Hypothalamus (tissue), 51 donors: ENCODE results near the gene NRXN2.
"Not testable (repeated sequence)": the region's sequence is repeated elsewhere in the genome, so short reads cannot be mapped to it uniquely, and the experiment has no call there.

Experiments used
- DNase-seq, 51 donors: peaks; one replicate each; lab custom pipeline; 2025; lab: John Stamatoyannopoulos, UW

The NRXN2 gene

DNA sequence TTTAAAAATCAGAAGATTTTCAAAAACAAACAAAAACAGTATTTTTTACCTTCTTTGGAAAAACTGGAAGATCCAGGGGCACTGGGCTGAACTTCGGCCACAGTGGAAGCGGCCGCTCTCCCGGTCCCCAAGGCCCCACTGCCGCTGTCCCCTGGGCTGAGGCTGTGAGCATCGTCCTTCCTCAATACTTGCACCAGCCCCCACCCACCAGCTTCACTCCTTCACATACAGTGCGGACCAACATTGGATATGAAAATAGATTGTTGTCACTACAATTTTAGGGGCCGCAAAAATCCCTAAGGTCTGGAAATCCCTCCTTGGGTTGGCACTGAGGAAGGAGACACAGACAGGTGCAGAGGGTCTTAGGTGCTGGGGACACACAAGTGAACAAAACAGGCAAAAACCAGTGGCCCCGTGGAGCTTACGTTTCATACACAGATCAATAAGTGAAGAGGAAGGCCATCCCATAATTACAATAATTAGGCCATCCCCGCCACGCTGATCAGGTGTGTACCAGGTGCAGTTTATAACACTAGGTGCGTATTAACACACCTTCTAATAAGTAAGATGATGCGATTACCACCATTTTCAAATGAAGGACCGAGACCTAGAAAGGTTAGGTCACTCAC is 160.2 kb downstream of the NRXN2 start:
- no peak for DNase-seq

DNA sequence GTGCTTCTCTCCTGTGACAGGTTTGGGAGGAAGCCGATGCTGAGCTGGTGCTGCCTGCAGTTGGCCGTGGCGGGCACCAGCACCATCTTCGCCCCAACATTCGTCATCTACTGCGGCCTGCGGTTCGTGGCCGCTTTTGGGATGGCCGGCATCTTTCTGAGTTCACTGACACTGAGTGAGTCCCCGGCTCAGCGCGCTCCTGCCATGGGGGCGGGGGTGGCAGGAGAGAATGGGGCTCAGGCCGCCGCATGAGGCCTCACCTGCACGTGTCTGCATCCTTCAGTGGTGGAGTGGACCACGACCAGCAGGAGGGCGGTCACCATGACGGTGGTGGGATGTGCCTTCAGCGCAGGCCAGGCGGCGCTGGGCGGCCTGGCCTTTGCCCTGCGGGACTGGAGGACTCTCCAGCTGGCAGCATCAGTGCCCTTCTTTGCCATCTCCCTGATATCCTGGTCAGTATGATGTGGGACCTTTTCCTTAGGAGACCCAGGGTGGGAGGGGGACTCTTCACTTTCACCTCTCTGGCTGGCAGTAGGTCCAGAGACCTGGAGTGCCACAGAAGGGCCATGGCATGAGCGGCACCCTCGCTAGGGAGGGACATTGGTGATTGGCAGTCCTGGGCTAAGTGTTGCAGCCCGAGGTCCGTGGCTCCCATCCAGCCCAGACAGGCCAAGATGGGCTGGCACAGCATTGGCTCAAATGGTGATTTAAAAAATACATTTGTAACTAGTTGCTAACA is 160.8 kb downstream of the NRXN2 start:
- no peak for DNase-seq

DNA sequence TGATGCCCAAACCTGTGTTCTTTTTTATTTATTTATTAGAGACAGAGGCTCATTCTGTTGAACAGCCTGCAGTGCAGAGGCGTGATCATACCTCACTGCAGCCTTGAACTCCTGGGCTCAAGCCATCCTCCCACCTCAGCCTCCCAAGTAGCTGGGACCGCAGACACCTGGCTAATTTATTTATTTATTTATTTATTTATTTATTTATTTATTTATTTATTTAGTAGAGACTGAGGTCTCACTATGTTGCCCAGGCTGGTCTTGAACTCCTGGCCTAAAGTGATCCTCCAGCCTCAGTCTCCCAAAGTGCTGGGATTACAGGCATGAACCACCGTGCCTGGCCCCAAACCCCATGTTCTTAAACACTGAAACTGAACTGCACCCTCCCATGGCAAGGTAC is 161.6 kb downstream of the NRXN2 start:
- DNase-seq, result not testable (repeated sequence)

DNA sequence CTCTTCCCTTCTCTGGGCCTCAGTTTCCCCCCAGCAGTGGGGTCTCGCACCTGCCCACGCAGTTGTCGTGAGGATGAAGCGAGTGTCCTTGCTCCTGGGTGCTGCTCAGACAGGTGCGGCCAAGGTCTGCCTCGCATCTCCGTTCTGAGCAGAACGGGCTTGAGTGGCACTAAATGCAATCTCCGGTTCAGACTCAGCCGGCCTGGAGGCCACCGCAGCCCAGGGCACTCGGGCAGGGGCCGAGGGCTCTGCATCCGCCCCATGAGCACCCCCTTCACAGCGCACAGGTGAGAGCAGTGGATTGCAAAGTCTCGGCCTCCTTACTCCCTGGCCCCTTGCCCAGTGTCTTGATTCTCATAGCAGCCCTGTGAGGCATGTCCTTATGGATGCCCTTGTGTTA is 162.1 kb downstream of the NRXN2 start:
- DNase-seq, result no peak

DNA sequence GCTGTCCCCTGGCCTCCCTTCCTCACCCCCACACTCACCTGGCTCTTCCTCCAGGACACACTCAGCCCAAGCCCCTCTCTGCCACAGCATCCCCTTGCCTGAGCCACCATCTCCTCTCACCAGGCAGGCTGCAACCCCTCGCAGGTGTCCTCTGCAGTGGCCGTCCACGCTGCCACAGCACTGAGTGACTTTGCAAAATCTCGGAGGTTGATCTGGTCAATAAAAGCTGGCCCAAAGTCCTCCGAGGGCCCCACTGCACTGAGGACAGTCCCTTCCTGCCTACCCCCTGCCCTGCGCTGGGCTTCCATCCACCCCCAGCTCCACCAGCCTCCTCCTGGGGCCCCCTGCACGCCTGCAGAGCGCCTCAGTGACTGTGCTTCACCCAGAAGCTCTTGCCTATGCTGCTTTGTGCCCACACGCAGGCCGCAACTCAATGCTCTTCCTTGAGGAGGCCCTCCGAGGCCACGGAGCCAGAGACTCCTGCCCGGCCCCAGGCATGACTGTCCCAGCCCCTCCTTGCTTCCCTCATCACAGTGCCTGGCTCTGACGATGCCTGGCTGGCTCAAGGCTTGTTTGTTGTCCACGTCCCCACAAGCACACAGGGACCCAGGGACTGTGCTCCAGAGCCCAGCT is 162.7 kb downstream of the NRXN2 start:
- no peak for DNase-seq

DNA sequence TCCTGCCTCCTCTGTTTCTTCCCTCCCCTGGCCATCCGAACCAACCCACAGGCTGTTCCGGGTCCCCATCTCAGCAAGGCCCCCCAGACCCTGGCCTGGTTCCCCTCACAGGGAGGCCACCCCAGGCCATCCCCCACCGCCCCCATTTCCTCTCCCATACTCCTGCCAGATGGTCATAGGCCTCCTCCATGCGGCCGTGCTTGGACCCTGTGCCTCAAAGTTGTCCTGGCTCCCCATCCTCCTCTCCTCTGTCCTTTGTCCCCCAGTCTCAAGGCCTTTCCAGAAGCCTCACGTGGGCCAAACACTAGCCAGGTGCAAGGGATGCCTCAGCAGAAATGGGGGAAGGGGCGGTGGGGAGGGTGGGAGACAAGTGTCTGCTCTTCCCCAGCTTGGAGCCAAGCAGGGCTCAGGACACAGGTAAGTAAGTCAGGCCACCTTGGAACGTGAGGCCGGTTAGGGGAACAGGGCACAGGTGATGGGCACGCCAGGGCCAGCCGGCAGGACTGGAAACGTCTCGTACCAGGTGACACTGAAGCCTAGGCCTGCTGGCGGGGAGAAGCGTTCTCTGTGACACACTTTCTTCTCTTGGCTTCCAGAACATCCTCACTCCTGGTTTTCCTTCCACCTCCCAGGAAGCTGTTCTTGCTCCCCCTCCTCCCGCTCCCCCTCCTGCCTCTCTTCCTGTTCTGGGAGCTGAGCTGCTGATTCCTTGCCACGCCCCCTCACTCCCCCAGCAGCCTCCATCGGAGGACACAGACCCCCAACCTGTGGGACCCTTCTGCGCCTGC is 163.5 kb downstream of the NRXN2 start:
- no peak for DNase-seq

DNA sequence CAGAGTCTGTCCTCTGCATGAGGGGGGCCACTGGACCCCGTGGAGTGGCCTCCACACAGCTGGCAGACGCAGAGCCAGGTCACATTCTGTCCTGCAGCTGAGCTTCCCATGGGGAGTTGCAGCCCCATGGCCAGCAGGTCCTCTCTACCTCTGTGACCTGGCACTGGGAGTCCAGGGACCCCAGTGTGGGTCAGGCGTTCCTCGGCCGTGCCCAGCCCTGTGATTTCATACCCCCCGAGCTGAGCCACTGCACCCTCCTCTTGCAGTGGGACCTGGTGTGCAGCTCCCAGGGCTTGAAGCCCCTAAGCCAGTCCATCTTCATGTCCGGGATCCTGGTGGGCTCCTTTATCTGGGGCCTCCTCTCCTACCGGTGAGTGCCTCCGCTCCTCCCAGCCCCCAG is 164.1 kb downstream of the NRXN2 start:
- DNase-seq, result no peak

DNA sequence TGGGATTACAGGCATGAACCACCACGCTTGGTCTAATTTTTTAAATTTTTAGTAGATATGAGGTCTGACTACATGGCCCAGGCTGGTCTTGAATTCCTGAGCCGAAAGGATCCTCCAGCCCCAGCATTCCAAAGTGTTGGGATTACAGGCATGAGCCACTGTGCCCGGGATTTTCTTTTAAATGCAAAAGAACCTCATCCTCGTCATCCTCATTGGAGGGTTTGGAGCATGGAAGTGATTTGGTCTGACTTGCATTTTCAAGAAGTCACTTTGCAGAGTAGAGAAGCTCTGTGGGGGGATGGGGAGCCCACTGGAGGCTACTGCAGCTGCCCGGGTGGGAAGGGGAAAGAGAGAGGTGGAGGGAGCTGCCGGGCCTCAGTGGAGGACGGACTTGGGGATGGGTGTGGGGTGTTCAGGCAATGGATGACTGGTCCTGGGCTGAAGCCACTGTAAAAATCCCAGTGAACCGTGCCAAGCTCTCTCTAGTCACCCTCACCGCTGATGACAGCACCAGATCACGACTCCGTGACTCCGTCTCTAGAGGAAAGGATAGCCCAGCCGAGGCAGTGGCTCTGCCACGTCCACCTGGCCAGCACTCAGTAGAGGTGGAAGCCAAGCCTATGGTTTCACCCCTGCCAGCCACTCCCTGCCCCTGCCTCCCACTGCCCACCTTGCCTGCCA is 164.8 kb downstream of the NRXN2 start:
- DNase-seq, result no peak

DNA sequence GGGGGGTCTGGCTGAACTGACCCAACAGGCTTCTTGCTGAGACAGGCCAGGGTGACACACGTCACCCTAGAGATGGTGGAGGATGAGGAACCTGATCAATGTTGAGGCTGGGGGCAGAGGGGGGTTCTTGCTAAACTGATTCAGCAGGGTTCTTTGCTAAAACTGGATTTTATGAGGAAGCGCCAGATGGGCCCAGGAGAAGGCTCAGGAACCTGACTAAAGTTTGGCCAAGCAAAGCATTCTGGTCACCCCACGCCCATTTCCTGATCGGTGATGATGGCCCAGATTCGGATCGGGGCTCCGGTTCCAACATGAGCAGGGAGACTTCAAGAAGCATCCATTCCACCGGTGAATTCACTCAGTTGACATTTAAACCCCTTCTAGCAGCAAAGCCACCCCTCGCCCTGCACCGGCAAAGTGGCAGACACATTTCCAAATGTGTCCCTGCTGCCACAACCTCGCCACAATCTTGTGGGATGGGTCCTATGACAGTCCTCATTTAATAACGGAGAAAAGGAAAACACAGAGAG is 166.2 kb downstream of the NRXN2 start:
- DNase-seq, result no peak
